Tibial nerve (tissue), 4 donors: ENCODE measurements around the gene ITIH5.

Source experiments
- EP300 ChIP-seq, 2 donors: sonication (generic); formaldehyde crosslinking; IDR thresholded peaks; one replicate each; pipeline ENCODE4 v1.6.1; 2017; ENCODE audit warnings: antibody characterized with exemption in 2 of 2, mild to moderate bottlenecking in 1 of 2
- POLR2A ChIP-seq, 2 donors: fragments of 450-650 bp; IDR thresholded peaks; one replicate each; pipeline ENCODE4 v1.6.1; 2017; ENCODE audit warnings: antibody characterized with exemption in 2 of 2, mild to moderate bottlenecking in 2 of 2, moderate library complexity in 2 of 2
- TF ChIP-seq, protein P1 (sequence below), 5 experiments: fragments of 200-600 bp in 3 of 5; fragments of 450-650 bp in 2 of 5; sonication (generic) in 3 of 5; IDR thresholded peaks; one replicate each; pipeline ENCODE4 v1.5.1; 2016 to 2019; ENCODE audit warnings: antibody characterized with exemption in 5 of 5, mild to moderate bottlenecking in 3 of 5, moderate library complexity in 2 of 5

DNA sequence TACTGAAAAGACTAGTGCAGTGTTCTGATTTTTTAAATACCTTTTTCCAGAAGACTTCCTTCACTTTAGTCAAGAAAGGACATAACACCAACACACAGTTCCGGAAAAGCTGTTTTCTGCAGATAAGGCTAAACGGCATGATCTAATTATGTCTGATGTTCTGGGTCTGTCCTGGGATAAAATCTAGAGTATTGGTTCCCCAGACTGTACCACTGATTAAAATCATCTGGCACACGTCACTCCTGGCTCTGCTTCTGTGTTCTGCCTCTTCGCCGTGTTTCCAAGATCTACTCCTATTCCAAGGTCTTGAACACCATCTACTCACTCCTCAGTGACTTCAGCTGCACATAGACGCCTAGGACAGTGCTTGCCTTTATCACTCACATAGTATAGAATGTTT, 155.2 kb downstream of the ITIH5 start:
- TF ChIP-seq POLR2A (IDR thresholded peaks at IDR 0.05): no peak
- TF ChIP-seq, protein P1, sequence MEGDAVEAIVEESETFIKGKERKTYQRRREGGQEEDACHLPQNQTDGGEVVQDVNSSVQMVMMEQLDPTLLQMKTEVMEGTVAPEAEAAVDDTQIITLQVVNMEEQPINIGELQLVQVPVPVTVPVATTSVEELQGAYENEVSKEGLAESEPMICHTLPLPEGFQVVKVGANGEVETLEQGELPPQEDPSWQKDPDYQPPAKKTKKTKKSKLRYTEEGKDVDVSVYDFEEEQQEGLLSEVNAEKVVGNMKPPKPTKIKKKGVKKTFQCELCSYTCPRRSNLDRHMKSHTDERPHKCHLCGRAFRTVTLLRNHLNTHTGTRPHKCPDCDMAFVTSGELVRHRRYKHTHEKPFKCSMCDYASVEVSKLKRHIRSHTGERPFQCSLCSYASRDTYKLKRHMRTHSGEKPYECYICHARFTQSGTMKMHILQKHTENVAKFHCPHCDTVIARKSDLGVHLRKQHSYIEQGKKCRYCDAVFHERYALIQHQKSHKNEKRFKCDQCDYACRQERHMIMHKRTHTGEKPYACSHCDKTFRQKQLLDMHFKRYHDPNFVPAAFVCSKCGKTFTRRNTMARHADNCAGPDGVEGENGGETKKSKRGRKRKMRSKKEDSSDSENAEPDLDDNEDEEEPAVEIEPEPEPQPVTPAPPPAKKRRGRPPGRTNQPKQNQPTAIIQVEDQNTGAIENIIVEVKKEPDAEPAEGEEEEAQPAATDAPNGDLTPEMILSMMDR (IDR thresholded peaks at IDR 0.05): no peak
- TF ChIP-seq EP300 (IDR thresholded peaks at IDR 0.05): no peak
